ENCODE data around the gene SEC14L3.

DNA sequence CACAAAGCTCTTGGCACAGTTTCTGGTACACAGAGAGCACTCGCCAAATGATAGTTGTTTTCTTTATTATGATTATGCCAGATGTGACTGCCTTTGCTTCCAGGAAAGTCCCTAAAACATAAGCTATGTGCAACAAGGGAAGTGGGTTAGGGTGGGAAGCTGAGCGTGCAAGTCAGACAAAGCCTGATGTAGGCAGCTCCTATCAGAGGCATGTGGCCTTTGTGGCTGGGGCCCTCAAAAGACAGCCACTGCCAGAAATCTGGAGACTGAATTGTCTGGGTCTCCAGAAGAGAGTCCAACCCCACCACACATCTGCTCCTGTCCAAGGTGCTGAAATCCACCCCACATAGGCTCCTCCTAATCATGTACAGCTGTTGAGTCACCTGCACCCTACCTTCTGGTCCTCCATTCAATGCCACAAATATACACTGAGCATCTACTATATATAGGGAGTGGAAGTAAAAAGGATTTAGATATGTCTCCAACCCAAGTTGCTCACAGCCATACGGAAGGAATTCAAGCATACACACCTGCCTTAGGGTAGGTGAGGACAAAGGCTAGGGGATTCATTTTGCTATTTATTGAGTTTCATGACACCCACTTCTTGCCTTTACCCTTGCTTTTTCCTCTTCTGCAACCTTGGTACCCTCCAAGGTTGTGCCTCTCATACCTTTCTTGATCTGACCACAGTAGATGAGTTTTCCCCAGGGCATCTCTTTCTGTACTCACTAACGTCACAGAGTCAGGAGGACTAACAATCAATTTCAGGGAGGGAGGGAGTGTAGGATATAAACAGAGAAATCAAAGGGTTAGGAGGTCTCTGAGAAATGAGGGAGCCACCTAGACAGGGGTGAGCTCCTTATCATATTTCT is 12.4 kb downstream of the SEC14L3 start:
- no peak for TF ChIP-seq TP53 (CRISPR knock-in tag; IDR thresholded peaks at IDR 0.05)
- no peak for TF ChIP-seq NR1H2 (CRISPR knock-in tag; IDR thresholded peaks at IDR 0.05)
- no peak for TF ChIP-seq ZNF232 (CRISPR knock-in tag; IDR thresholded peaks at IDR 0.05)
- TF ChIP-seq, protein P1, sequence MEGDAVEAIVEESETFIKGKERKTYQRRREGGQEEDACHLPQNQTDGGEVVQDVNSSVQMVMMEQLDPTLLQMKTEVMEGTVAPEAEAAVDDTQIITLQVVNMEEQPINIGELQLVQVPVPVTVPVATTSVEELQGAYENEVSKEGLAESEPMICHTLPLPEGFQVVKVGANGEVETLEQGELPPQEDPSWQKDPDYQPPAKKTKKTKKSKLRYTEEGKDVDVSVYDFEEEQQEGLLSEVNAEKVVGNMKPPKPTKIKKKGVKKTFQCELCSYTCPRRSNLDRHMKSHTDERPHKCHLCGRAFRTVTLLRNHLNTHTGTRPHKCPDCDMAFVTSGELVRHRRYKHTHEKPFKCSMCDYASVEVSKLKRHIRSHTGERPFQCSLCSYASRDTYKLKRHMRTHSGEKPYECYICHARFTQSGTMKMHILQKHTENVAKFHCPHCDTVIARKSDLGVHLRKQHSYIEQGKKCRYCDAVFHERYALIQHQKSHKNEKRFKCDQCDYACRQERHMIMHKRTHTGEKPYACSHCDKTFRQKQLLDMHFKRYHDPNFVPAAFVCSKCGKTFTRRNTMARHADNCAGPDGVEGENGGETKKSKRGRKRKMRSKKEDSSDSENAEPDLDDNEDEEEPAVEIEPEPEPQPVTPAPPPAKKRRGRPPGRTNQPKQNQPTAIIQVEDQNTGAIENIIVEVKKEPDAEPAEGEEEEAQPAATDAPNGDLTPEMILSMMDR (IDR thresholded peaks at IDR 0.05) = no peak

Measured in WTC11 (cell line).